KMS-11 (cell line): ENCODE results near the gene CASKIN2.

Source experiments
- H2AFZ ChIP-seq: fragments of 200-600 bp; sonication (generic); 2 replicates; pipeline ENCODE4 v1.6.1; 2016; ENCODE audit warnings: antibody characterized with exemption, mixed run types, low read depth
- H3K27ac ChIP-seq: fragments of 200-600 bp; sonication (generic); 2 replicates; pipeline ENCODE4 v1.6.1; 2016; ENCODE audit warnings: mild to moderate bottlenecking, mixed run types
- H3K27me3 ChIP-seq: fragments of 200-600 bp; sonication (generic); 2 replicates; pipeline ENCODE4 v1.6.1; 2017; ENCODE audit warnings: mild to moderate bottlenecking, low read depth, mixed run types, moderate library complexity; ENCODE audit not compliant: insufficient read depth
- H3K36me3 ChIP-seq: fragments of 200-600 bp; sonication (generic); 2 replicates; pipeline ENCODE4 v1.6.1; 2017; ENCODE audit warnings: mild to moderate bottlenecking, mixed run types; ENCODE audit not compliant: insufficient read depth
- H3K4me1 ChIP-seq: fragments of 200-600 bp; sonication (generic); 2 replicates; pipeline ENCODE4 v1.6.1; 2016; ENCODE audit warnings: mild to moderate bottlenecking, low read depth, mixed run types; ENCODE audit not compliant: poor library complexity, severe bottlenecking
- H3K4me2 ChIP-seq: fragments of 200-600 bp; sonication (generic); 2 replicates; pipeline ENCODE4 v1.7.0; 2016; ENCODE audit warnings: mild to moderate bottlenecking, mixed run types
- H3K4me3 ChIP-seq: fragments of 200-600 bp; sonication (generic); IDR thresholded peaks from 2 replicates; pipeline ENCODE4 v1.6.1; 2017; ENCODE audit warnings: low read depth, low read length, mixed read lengths; ENCODE audit not compliant: insufficient read depth
- H3K79me2 ChIP-seq: fragments of 200-600 bp; sonication (generic); 2 replicates; pipeline ENCODE4 v1.6.1; 2016; ENCODE audit warnings: low read depth, mixed run types; ENCODE audit not compliant: insufficient read depth
- H3K9ac ChIP-seq: fragments of 200-600 bp; sonication (generic); 2 replicates; pipeline ENCODE4 v1.6.1; 2016; ENCODE audit warnings: mild to moderate bottlenecking, mixed run types
- H4K20me1 ChIP-seq: fragments of 200-600 bp; sonication (generic); 2 replicates; pipeline ENCODE4 v1.6.1; 2016; ENCODE audit warnings: mild to moderate bottlenecking, mixed run types; ENCODE audit not compliant: insufficient read depth
- CTCF ChIP-seq: fragments of 200-600 bp; sonication (generic); conservative IDR thresholded peaks from 2 replicates; pipeline ENCODE4 v1.6.1; 2017; ENCODE audit warnings: low read depth, mild to moderate bottlenecking, antibody characterized with exemption, low read length, moderate library complexity, mixed read lengths

CASKIN2 gene

GRCh38 chr17:75468779-75469373 lies 46.5 kb downstream of the CASKIN2 start:
- H3K79me2 ChIP-seq = peaks cover 9% of the 10 kb centered on the region; the same call in 1 of the 2 replicates
- no peak overlapping the region for H3K9ac ChIP-seq
- TF ChIP-seq CTCF = no peak
- H2AFZ ChIP-seq = no peak overlapping the region
- no peak overlapping the region for H3K4me3 ChIP-seq
- no peaks in the 10 kb centered on the region for H3K36me3 ChIP-seq
- no peak overlapping the region for H3K4me2 ChIP-seq
- H4K20me1 ChIP-seq = no peaks in the 10 kb centered on the region
- no peaks in the 10 kb centered on the region for H3K27me3 ChIP-seq
- no peak overlapping the region for H3K27ac ChIP-seq
- peaks cover 16% of the 10 kb centered on the region for H3K4me1 ChIP-seq

- H3K27me3 ChIP-seq = no peaks in the 10 kb centered on the region
- no peak overlapping the region for H3K9ac ChIP-seq
- no peak overlapping the region for H2AFZ ChIP-seq
- H3K36me3 ChIP-seq = no peaks in the 10 kb centered on the region
- H3K4me2 ChIP-seq = no peak overlapping the region
- H3K27ac ChIP-seq = no peak overlapping the region
- H3K4me3 ChIP-seq = no peak overlapping the region
- peaks cover 16% of the 10 kb centered on the region for H3K4me1 ChIP-seq
- no peak for TF ChIP-seq CTCF
- H3K79me2 ChIP-seq = peaks cover 9% of the 10 kb centered on the region; the same call in 1 of the 2 replicates
- no peaks in the 10 kb centered on the region for H4K20me1 ChIP-seq
Measured at GRCh38 chr17:75468291-75468754, 47.0 kb downstream of the CASKIN2 start.

GRCh38 chr17:75465039-75465438 lies 50.3 kb downstream of the CASKIN2 start:
- Histone ChIP-seq H3K79me2 (peaks cover 16% of the 10 kb centered on the region; the same call in 1 of the 2 replicates), H3K4me3 (no peak overlapping the region), H3K27me3 (no peaks in the 10 kb centered on the region), H3K4me2 (no peak overlapping the region), H4K20me1 (no peaks in the 10 kb centered on the region), H3K9ac (no peak overlapping the region), H2AFZ (no peak overlapping the region), H3K27ac (no peak overlapping the region), H3K4me1 (peaks cover 23% of the 10 kb centered on the region), H3K36me3 (no peaks in the 10 kb centered on the region)
- no peak for TF ChIP-seq CTCF

- no peak for TF ChIP-seq CTCF
- no peak overlapping the region for H3K27ac ChIP-seq
- H3K27me3 ChIP-seq = no peaks in the 10 kb centered on the region
- no peak overlapping the region for H3K9ac ChIP-seq
- H3K79me2 ChIP-seq = peaks cover 16% of the 10 kb centered on the region; the same call in 1 of the 2 replicates
- no peak overlapping the region for H3K4me2 ChIP-seq
- H3K4me1 ChIP-seq = peaks cover 37% of the 10 kb centered on the region
- no peak overlapping the region for H2AFZ ChIP-seq
- no peak overlapping the region for H3K4me3 ChIP-seq
- no peaks in the 10 kb centered on the region for H3K36me3 ChIP-seq
- no peaks in the 10 kb centered on the region for H4K20me1 ChIP-seq
Measured at GRCh38 chr17:75463603-75464002, 51.7 kb downstream of the CASKIN2 start.
